HEK293 (cell line): ENCODE data around the gene SDF2.

ENCODE experiments used
- GLIS1 ChIP-seq: fragments of 450-650 bp; formaldehyde crosslinking; IDR thresholded peaks from 2 replicates; pipeline ENCODE4 v1.5.1; 2016; ENCODE audit warnings: missing biosample characterization, missing genetic modification characterization
- KLF1 ChIP-seq: fragments of 450-650 bp; formaldehyde crosslinking; IDR thresholded peaks from 2 replicates; pipeline ENCODE4 v1.5.1; 2016; ENCODE audit warnings: missing biosample characterization, missing genetic modification characterization
- RBAK ChIP-seq: fragments of 450-650 bp; formaldehyde crosslinking; IDR thresholded peaks from 2 replicates; pipeline ENCODE4 v1.5.1; 2016; ENCODE audit warnings: missing biosample characterization, missing genetic modification characterization
- SETDB1 ChIP-seq: IDR thresholded peaks from one replicate; pipeline ENCODE4 v1.6.1; 2017; ENCODE audit warnings: mild to moderate bottlenecking, low read length, moderate library complexity, mixed read lengths; ENCODE audit not compliant: insufficient read length
- TCF7L2 ChIP-seq: IDR thresholded peaks from 2 replicates; pipeline ENCODE4 v1.6.1; 2011; ENCODE audit warnings: low read depth, mild to moderate bottlenecking, inconsistent platforms, low read length, moderate library complexity, borderline replicate concordance
- WT1 ChIP-seq: fragments of 450-650 bp; formaldehyde crosslinking; IDR thresholded peaks from 2 replicates; pipeline ENCODE4 v1.5.1; 2016; ENCODE audit warnings: missing biosample characterization, missing genetic modification characterization
- ZBTB11 ChIP-seq: fragments of 450-650 bp; formaldehyde crosslinking; conservative IDR thresholded peaks from 2 replicates; pipeline ENCODE4 v1.5.1; 2016; ENCODE audit warnings: low read depth, missing biosample characterization, missing genetic modification characterization
- ZBTB20 ChIP-seq: fragments of 450-650 bp; formaldehyde crosslinking; IDR thresholded peaks from 2 replicates; pipeline ENCODE4 v1.5.1; 2016; ENCODE audit warnings: missing biosample characterization, missing genetic modification characterization
- ZBTB7A ChIP-seq: fragments of 450-650 bp; formaldehyde crosslinking; IDR thresholded peaks from 2 replicates; pipeline ENCODE4 v1.5.1; 2016; ENCODE audit warnings: low read depth, missing biosample characterization, missing genetic modification characterization
- ZBTB8A ChIP-seq: fragments of 450-650 bp; formaldehyde crosslinking; IDR thresholded peaks from 2 replicates; pipeline ENCODE4 v1.5.1; 2016; ENCODE audit warnings: missing biosample characterization, missing genetic modification characterization
- ZIC2 ChIP-seq: fragments of 450-650 bp; formaldehyde crosslinking; IDR thresholded peaks from 2 replicates; pipeline ENCODE4 v1.5.1; 2016; ENCODE audit warnings: missing biosample characterization, missing genetic modification characterization
- ZNF138 ChIP-seq: fragments of 450-650 bp; formaldehyde crosslinking; IDR thresholded peaks from 2 replicates; pipeline ENCODE4 v1.5.1; 2016; ENCODE audit warnings: missing biosample characterization, missing genetic modification characterization, borderline replicate concordance
- ZNF155 ChIP-seq: fragments of 450-650 bp; formaldehyde crosslinking; IDR thresholded peaks from 2 replicates; pipeline ENCODE4 v1.5.1; 2016; ENCODE audit warnings: missing biosample characterization, missing genetic modification characterization
- ZNF221 ChIP-seq: fragments of 450-650 bp; formaldehyde crosslinking; IDR thresholded peaks from 2 replicates; pipeline ENCODE4 v1.5.1; 2017; ENCODE audit warnings: missing biosample characterization, missing genetic modification characterization, borderline replicate concordance
- ZNF266 ChIP-seq: fragments of 450-650 bp; formaldehyde crosslinking; IDR thresholded peaks from 2 replicates; pipeline ENCODE4 v1.5.1; 2016; ENCODE audit warnings: missing biosample characterization, missing genetic modification characterization, low read depth
- ZNF366 ChIP-seq: fragments of 450-650 bp; formaldehyde crosslinking; conservative IDR thresholded peaks from 2 replicates; pipeline ENCODE4 v1.5.1; 2016; ENCODE audit warnings: missing biosample characterization, missing genetic modification characterization
- ZNF391 ChIP-seq: fragments of 450-650 bp; formaldehyde crosslinking; IDR thresholded peaks from 2 replicates; pipeline ENCODE4 v1.5.1; 2016; ENCODE audit warnings: low read depth, missing biosample characterization, missing genetic modification characterization, borderline replicate concordance
- ZNF423 ChIP-seq: fragments of 450-650 bp; formaldehyde crosslinking; IDR thresholded peaks from 2 replicates; pipeline ENCODE4 v1.5.1; 2016; ENCODE audit warnings: missing biosample characterization, missing genetic modification characterization
- ZNF426 ChIP-seq: fragments of 450-650 bp; formaldehyde crosslinking; IDR thresholded peaks from 2 replicates; pipeline ENCODE4 v1.5.1; 2017; ENCODE audit warnings: missing biosample characterization, missing genetic modification characterization, mild to moderate bottlenecking, inconsistent platforms, moderate library complexity
- ZNF501 ChIP-seq: fragments of 450-650 bp; formaldehyde crosslinking; IDR thresholded peaks from 2 replicates; pipeline ENCODE4 v1.5.1; 2016; ENCODE audit warnings: missing biosample characterization, missing genetic modification characterization
- ZNF529 ChIP-seq: fragments of 450-650 bp; formaldehyde crosslinking; IDR thresholded peaks from 2 replicates; pipeline ENCODE4 v1.5.1; 2017; ENCODE audit warnings: missing genetic modification characterization, missing biosample characterization; ENCODE audit not compliant: insufficient replicate concordance
- ZNF548 ChIP-seq: fragments of 450-650 bp; formaldehyde crosslinking; IDR thresholded peaks from 2 replicates; pipeline ENCODE4 v1.5.1; 2016; ENCODE audit warnings: missing biosample characterization, missing genetic modification characterization
- ZNF549 ChIP-seq: fragments of 450-650 bp; IDR thresholded peaks from 2 replicates; pipeline ENCODE4 v1.5.1; 2018; ENCODE audit warnings: missing biosample characterization, missing genetic modification characterization, mild to moderate bottlenecking, inconsistent platforms, moderate library complexity
- ZNF560 ChIP-seq: fragments of 450-650 bp; formaldehyde crosslinking; IDR thresholded peaks from 2 replicates; pipeline ENCODE4 v1.5.1; 2017; ENCODE audit warnings: missing biosample characterization, missing genetic modification characterization, borderline replicate concordance
- ZNF623 ChIP-seq: fragments of 450-650 bp; formaldehyde crosslinking; IDR thresholded peaks from 2 replicates; pipeline ENCODE4 v1.5.1; 2016; ENCODE audit warnings: missing biosample characterization, missing genetic modification characterization
- ZNF639 ChIP-seq: fragments of 450-650 bp; formaldehyde crosslinking; IDR thresholded peaks from 2 replicates; pipeline ENCODE4 v1.5.1; 2016; ENCODE audit warnings: missing biosample characterization, missing genetic modification characterization
- ZNF707 ChIP-seq: fragments of 450-650 bp; formaldehyde crosslinking; IDR thresholded peaks from 2 replicates; pipeline ENCODE4 v1.5.1; 2016; ENCODE audit warnings: missing biosample characterization, missing genetic modification characterization
- TF ChIP-seq, protein P1 (sequence below): IDR thresholded peaks from 2 replicates; pipeline ENCODE4 v1.6.1; 2011; ENCODE audit warnings: mild to moderate bottlenecking, low read depth, low read length, borderline replicate concordance
- TF ChIP-seq, protein P2 (sequence below): fragments of 450-650 bp; formaldehyde crosslinking; conservative IDR thresholded peaks from 2 replicates; pipeline ENCODE4 v1.5.1; 2016; ENCODE audit warnings: low read depth, missing biosample characterization, missing genetic modification characterization

SDF2 gene

GRCh38 chr17:28598799-28599310 lies 62.9 kb downstream of the SDF2 start, which contains the start of gene SPAG5 (continued):
- TF ChIP-seq ZBTB7A (tag by site-specific recombination): no peak
- TF ChIP-seq ZNF707 (tag by site-specific recombination): no peak
- no peak for TF ChIP-seq ZNF138 (tag by site-specific recombination)
- TF ChIP-seq ZNF529 (tag by site-specific recombination): no peak
- TF ChIP-seq ZNF639: no peak
- TF ChIP-seq ZNF155 (tag by site-specific recombination): no peak
- TF ChIP-seq ZBTB20 (tag by site-specific recombination): peak; percentile 89
- TF ChIP-seq ZNF549 (tag by site-specific recombination): no peak
- TF ChIP-seq ZNF266 (tag by site-specific recombination): no peak
- no peak; the same call in 1 of the 2 replicates for TF ChIP-seq KLF1 (tag by site-specific recombination)
- peak; percentile 23; the same call in 1 of the 2 replicates for TF ChIP-seq ZBTB11
- no peak for TF ChIP-seq ZNF426 (tag by site-specific recombination)
- no peak for TF ChIP-seq RBAK (tag by site-specific recombination)
- TF ChIP-seq ZNF548 (tag by site-specific recombination): no peak
- no peak for TF ChIP-seq GLIS1
- TF ChIP-seq ZIC2 (tag by site-specific recombination): no peak
- no peak for TF ChIP-seq TCF7L2
- TF ChIP-seq, protein P1, sequence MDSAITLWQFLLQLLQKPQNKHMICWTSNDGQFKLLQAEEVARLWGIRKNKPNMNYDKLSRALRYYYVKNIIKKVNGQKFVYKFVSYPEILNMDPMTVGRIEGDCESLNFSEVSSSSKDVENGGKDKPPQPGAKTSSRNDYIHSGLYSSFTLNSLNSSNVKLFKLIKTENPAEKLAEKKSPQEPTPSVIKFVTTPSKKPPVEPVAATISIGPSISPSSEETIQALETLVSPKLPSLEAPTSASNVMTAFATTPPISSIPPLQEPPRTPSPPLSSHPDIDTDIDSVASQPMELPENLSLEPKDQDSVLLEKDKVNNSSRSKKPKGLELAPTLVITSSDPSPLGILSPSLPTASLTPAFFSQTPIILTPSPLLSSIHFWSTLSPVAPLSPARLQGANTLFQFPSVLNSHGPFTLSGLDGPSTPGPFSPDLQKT: no peak
- TF ChIP-seq ZNF560 (tag by site-specific recombination): no peak
- no peak for TF ChIP-seq ZNF623 (tag by site-specific recombination)
- TF ChIP-seq ZNF501 (tag by site-specific recombination): no peak; the same call in 1 of the 2 replicates
- no peak for TF ChIP-seq SETDB1
- no peak for TF ChIP-seq ZNF221
- TF ChIP-seq ZBTB8A: no peak
- no peak for TF ChIP-seq ZNF366 (tag by site-specific recombination)
- TF ChIP-seq, protein P2, sequence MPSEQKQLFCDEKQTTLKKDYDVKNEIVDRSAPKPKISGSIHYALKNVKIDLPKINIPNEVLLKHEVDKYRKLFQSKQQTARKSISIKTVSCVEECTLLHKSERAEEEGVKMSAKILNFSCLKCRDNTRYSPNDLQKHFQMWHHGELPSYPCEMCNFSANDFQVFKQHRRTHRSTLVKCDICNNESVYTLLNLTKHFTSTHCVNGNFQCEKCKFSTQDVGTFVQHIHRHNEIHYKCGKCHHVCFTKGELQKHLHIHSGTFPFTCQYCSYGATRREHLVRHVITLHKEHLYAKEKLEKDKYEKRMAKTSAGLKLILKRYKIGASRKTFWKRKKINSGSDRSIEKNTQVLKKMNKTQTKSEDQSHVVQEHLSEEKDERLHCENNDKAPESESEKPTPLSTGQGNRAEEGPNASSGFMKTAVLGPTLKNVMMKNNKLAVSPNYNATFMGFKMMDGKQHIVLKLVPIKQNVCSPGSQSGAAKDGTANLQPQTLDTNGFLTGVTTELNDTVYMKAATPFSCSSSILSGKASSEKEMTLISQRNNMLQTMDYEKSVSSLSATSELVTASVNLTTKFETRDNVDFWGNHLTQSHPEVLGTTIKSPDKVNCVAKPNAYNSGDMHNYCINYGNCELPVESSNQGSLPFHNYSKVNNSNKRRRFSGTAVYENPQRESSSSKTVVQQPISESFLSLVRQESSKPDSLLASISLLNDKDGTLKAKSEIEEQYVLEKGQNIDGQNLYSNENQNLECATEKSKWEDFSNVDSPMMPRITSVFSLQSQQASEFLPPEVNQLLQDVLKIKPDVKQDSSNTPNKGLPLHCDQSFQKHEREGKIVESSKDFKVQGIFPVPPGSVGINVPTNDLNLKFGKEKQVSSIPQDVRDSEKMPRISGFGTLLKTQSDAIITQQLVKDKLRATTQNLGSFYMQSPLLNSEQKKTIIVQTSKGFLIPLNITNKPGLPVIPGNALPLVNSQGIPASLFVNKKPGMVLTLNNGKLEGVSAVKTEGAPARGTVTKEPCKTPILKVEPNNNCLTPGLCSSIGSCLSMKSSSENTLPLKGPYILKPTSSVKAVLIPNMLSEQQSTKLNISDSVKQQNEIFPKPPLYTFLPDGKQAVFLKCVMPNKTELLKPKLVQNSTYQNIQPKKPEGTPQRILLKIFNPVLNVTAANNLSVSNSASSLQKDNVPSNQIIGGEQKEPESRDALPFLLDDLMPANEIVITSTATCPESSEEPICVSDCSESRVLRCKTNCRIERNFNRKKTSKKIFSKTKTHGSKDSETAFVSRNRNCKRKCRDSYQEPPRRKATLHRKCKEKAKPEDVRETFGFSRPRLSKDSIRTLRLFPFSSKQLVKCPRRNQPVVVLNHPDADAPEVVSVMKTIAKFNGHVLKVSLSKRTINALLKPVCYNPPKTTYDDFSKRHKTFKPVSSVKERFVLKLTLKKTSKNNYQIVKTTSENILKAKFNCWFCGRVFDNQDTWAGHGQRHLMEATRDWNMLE (tag by site-specific recombination): no peak
- no peak for TF ChIP-seq ZNF391
- TF ChIP-seq ZNF423 (tag by site-specific recombination): no peak
- no peak; the same call in 1 of the 2 replicates for TF ChIP-seq WT1 (tag by site-specific recombination)
